H1 (cell line): Measurements from ENCODE around the gene INVS. TPM values are rescaled to one million over a fixed set of nuclear protein-coding genes. Genes with fewer than 3 reads are reported as not detected.

Experiments
- BCL11A ChIP-seq, 2 experiments: IDR thresholded peaks; one replicate each; pipeline ENCODE4 v1.6.1; 2011; ENCODE audit warnings: low read depth in 2 of 2, low read length in 2 of 2, mild to moderate bottlenecking in 2 of 2
- CHD7 ChIP-seq: fragments of 300-600 bp; sonication (generic); IDR thresholded peaks from 2 replicates; pipeline ENCODE4 v1.7.1; 2012; ENCODE audit warnings: low read length, moderate library complexity, mild to moderate bottlenecking, inconsistent platforms; ENCODE audit not compliant: insufficient replicate concordance
- EGR1 ChIP-seq: IDR thresholded peaks from 2 replicates; pipeline ENCODE4 v1.6.1; 2011; ENCODE audit warnings: low read depth, low read length, borderline replicate concordance
- PHF8 ChIP-seq: fragments of 200-600 bp; sonication (generic); conservative IDR thresholded peaks from 2 replicates; pipeline ENCODE4 v1.7.1; 2012; ENCODE audit warnings: low read depth, mild to moderate bottlenecking, inconsistent platforms, low read length, moderate library complexity
- POLR2A ChIP-seq, 2 experiments: IDR thresholded peaks; 1 replicate in 1 of 2; 2 replicates in 1 of 2; pipeline ENCODE4 v1.6.1; 2011; ENCODE audit warnings: low read depth in 2 of 2, low read length in 2 of 2, mild to moderate bottlenecking in 2 of 2; ENCODE audit errors: control extremely low read depth in 1 of 2
- POLR2AphosphoS5 ChIP-seq: IDR thresholded peaks from 2 replicates; pipeline ENCODE4 v1.6.1; 2011; ENCODE audit warnings: low read depth, low read length
- RFX5 ChIP-seq: IDR thresholded peaks from 2 replicates; pipeline ENCODE4 v1.6.1; 2011; ENCODE audit warnings: low read depth, low read length, improper control_type of control experiment, borderline replicate concordance
- SAP30 ChIP-seq: fragments of 300-600 bp; sonication (generic); IDR thresholded peaks from 2 replicates; pipeline ENCODE4 v1.7.1; 2012; ENCODE audit warnings: low read length, moderate library complexity, mild to moderate bottlenecking, inconsistent platforms; ENCODE audit not compliant: insufficient read depth, insufficient replicate concordance
- SIX5 ChIP-seq: IDR thresholded peaks from 2 replicates; pipeline ENCODE4 v1.6.1; 2011; ENCODE audit warnings: mild to moderate bottlenecking, low read depth, low read length
- TCF12 ChIP-seq: IDR thresholded peaks from 2 replicates; pipeline ENCODE4 v1.6.1; 2011; ENCODE audit warnings: low read depth, mild to moderate bottlenecking, low read length
- polyA plus RNA-seq, 7 experiments: library from polyadenylated mRNA; depleted of rRNA in 3 of 7; stranded (reverse) in 5 of 7; unstranded in 2 of 7; fragments of >200 nt in 5 of 7; fragments of 200-250 nt in 2 of 7; gene quantifications; 1 replicate in 5 of 7; 2 replicates in 1 of 7; 4 replicates in 1 of 7; pipeline versions ENCODE4 v1.2.1 to v1.2.3, GENCODE V29; 2011 to 2013; ENCODE audit warnings: missing spikeins in 2 of 7, mixed read lengths in 2 of 7
- total RNA-seq: library from RNA; stranded (reverse); fragmentation: NEBNext Ultra II Directional; extraction: Animal tissue kit (Norgen Biotek cat#: 25700); gene quantifications from 2 replicates; pipeline ENCODE4 v1.2.1, GENCODE V29; 2021

Gene INVS
- total and polyA plus RNA-seq, 2 of the 8 experiments (the other 6 are each of a cell fraction or from before 2014, with no cell fraction given): 4.1 to 6.9 TPM

DNA sequence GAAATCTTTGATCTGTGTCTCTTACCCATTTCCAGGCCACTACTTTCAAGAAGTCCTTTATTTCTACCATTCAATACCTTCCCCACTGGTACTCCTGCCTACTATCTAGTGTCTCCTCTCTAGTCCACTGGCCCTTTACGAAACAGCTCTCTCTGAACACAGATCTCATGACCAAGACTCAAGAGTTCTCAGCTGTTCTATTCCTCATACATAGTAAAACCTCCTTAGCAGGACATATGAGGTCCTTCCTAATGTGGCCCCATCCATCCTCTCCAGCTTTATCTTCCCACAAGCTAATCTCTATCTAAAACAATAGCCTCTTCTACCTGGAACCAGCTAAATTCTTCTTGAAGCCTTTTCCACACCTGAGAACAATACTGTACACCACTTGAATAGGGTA lies 251.1 kb downstream of the INVS start (continued):
- no peak for TF ChIP-seq CHD7
- TF ChIP-seq POLR2A (IDR thresholded peaks at IDR 0.05; ENCODE audit: control extremely low read depth in 1 of 2, low read depth in 2 of 2, low read length in 2 of 2): no peak
- no peak for TF ChIP-seq POLR2AphosphoS5
- TF ChIP-seq SIX5: no peak
- TF ChIP-seq PHF8: no peak
- no peak for TF ChIP-seq RFX5
- no peak for TF ChIP-seq TCF12
- no peak for TF ChIP-seq EGR1
- TF ChIP-seq BCL11A (IDR thresholded peaks at IDR 0.05; ENCODE audit: low read depth in 2 of 2, low read length in 2 of 2): no peak
- TF ChIP-seq SAP30: no peak
